Anterior cingulate cortex (tissue), 58 donors: ENCODE measurements around the gene RBBP8.
A peak's percentile ranks its signal among the peaks of the same experiment; 100 is the strongest.

Experiments used
- DNase-seq, 58 donors: peaks; one replicate each; lab custom pipeline; 2025; lab: John Stamatoyannopoulos, UW

RBBP8 gene

DNA sequence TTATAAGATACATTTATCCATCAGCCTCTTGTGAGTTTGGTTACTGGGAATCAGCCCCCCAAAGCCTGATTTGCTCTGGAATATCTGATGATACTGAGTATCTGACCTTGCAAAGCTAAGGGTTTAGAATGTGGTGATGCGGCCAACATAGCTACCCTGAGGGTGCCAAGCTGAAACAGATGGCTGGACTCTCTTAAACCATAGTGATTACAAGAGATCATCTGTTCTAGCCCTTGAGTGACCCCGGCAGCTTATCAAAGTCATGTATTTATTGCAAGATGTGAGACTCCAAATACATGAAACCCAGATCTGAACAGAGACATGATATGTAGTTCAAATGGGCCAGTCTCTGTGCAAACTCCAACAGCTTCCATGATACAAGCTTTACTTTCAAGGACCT, 124.0 kb downstream of the RBBP8 start:
- DNase-seq, result no peak

DNA sequence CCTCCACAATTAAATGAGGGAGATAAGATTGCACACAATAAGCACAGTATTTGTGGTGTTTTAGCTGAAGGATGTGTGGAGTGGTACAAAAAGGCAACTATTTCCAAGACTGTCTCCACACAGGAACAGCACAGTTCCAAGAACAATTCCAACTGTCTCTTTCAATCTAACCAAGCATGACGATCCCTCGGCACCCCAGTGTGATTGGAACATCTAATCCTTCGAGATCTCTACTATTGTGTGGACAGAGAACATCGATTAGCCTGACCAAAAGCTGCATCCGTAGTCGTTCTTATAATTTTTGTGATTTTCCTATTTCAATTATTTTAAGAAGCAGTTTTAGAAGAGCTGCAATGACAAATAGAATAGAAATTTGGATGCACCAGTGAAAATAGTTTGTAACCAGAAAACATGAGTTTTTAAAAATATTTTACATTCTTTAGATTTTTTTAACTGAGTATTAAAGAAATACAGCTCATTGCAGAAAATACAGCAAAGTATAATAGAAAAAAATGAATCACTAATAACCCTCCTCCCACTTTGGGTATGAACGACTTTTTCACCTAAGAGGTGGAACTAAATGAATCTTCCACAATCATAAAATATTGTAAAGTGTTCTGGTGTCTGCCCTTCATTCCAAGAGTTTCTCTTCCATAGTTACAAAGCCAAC, 125.8 kb downstream of the RBBP8 start:
- no peak for DNase-seq

DNA sequence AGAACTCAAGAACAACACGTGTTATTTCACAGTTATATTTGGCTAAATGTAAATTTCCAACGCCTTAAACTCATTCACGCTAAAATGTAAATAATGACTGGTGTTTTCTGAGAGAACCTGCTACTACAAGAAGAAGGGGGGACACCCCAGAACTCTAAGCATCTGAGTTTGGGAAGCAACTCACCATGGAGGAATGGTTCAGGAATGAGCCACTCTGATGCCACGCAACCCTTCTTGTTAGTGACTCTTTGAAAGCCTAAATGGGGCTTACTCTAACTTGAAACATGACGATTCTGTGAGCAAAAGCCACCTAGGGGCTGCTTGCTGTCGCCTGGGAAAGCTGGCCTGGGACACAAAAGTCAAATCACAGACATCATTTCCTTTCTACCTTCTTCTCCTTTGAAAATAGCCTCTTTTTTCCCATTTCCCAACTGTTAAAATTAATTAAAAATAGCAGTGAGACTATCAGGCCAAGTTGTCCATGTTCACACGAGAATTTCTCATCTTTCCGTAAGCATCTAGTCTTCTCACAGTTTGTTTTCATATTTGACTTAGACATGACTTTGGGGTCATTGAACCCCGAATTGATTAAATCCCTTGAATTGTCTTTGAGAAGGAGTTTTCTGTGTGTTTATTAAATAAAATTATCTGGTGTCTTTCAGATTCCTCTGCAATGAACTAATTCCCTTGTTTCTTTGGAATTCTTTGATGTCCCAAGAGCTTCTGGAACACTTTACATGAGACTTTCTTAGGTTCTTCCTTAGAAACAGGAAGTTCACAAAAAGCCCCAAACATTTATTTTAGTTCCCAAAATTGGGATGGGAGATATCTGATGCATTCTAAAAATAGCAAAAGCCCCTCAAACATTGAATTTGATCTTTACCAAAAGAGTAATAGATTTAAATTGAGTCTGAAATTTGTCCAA, 126.7 kb downstream of the RBBP8 start:
- no peak for DNase-seq

DNA sequence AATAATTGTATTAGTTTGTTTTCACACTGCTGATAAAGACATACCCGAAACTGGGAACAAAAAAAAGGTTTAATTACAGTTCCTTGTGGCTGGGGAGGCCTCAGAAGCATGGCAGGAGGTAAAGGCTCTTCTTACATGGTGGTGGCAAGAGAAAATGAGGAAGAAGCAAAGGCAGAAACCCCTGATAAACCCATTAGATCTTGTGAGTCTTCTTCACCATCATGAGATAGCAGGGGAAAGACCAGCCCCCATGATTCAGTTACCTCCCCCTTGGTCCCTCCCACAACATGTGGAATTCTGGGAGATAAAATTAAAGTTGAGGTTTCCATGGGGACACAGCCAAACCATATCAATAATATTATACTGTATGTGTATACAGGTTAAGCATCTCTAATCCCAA, 128.9 kb downstream of the RBBP8 start:
- DNase-seq, result no peak

DNA sequence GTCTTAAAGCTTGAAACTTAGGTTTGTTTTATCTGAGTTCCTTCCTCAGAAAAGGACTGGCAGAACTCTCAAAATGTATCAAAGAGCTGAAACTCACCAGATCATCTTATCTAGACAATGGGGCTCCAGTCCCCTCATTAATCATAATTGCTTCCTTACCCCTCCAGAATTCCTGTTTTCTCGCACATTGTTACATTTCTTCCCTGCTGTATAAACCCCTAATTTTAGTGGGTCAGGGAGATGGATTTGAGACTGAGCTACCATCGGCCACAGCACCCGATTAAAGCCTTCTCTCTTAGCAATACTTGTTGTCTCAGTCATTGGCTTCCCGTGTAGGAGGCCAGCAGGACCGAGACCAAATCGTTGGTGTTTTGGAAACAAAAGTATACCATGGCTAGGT, 130.4 kb downstream of the RBBP8 start:
- no peak for DNase-seq

DNA sequence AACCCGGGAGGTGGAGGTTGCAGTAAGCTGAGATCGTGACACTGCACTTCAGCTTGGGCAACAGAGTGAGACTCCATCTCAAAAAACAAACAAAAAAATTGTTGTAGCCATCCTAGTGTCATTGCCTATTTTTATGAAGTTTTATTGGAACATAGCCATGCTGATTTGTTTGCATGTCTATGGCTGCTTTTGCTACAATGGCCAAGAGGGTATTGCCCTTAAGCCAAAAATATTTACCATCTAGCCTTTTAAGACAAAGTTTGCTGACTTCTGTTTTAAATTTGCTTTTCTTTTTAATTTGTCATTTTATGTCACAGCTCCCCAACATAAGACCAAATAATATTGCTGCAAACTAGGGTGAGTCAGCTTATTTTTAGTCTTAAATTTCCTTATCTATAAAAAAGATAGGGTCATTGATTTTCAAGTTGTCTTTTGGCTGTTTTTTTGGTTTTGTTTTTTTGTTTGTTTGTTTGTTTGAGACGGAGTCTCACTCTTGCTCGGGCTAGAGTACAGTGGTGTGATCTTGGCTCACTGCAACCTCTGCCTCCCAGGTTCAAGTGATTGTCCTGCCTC, 132.2 kb downstream of the RBBP8 start:
- DNase-seq, result no peak

DNA sequence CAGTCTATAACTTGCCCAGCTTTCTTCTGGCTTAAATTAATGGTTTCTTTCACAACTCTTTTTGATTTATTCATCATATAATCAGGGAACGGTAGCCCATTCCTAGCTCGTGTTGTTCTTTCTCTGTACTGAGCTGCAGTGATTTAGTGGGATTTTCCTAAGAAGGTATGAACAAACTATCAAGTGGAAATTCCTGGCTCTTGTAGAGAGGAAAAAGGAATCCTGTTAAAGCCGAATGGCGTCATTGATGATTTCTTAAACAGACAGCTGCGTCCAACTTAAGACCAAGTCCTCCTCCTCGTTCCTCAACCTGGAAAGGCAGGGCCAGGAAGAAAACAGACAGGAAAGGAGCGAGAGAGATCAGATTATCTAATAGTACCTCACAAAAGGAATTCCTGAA, 132.9 kb downstream of the RBBP8 start:
- DNase-seq, result no peak

DNA sequence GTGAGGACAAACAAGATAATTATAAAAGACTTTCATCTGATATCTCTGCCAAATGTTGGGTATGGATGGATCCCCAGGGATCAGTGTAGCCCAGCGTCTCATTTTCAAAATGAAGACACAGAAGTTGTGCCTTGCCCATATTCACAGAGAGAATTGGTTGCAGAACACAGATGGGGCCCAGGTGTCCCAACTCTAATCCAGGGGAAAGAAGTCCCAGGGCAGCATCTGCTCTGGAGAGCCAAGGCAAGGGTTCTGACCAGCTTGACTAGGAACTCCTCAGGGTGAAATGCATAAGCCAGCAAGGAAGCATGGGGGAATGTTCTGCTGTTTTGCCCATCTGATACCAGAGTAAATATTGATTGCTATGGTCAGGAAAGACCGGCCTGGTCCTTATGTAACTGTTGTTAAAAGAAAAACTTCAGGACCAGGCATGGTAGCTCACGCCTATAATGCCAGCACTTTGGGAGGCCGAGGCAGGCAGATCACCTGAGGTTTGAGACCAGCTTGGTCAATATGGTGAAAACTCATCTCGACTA, 133.4 kb downstream of the RBBP8 start:
- DNase-seq, result no peak

DNA sequence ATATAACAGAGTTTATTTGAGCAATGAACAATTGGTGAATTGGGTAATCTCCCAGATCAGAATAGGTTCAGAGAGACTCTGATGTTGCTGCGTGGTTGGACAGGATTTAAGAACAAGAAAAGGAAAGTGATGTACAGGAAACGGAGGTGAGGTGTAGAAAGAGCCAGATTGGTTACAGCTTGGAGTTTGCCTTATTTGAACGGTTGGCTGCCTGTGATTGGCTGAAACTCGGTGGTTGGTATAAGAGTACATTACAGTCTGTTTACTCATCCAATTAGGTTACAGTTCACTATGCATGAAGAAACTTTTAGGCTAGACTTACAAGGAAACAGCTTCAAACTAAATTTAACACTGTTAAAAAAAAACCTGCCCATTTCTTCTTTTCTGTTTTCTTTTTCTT, 134.1 kb downstream of the RBBP8 start:
- no peak for DNase-seq

DNA sequence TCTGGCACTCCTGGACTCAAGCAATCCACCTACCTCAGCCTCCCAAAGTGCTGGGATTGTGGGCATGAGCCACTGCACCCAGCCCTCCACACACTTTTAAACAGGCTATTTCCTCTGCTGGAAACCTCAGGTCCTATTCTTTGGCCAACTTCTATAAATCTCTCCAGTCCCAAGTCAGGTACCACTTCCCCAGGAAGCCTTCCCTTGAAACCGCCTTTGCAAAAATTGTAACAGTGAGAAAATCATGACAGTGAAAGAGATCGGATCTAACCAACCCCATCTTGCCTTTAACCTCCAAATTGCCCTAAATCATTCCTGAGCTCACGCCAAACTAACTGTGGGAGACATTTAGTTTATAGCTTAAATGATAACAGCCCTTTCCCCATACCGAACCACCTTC, 134.9 kb downstream of the RBBP8 start:
- DNase-seq, result no peak

DNA sequence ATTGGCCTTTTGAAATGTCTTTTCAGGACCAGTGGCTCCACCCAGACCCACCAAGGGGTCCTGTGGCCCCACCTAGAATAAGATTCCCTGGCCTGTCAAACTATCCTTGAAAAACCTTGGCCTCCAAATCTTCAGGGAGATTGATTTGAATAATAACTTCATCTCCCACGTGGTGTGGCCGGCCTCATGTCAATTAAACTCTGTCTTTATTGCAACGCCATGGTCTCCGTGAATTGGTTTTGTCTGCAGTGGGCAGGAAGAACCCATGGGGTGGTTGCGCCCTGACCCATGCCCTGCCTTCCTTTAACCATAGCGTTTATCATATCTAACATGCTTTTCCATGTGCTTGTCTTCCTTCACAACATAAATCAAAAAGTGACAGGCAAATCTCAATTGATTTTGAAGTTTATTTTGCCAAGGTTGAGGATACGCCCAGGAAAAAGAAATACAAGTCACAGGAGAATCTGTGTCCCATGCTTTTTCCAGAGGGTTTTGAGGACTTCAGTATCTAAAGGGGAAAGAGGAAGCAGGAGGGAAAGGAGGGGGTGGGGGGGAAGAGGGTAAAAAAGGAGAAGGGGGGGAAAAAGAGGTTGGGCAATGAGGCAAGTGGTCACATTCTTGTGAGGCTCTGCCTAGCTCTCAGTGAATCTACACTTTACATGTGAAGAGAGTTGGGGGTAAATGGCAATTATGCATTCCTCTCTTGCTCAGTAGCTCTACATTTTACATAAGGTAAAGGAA, 135.6 kb downstream of the RBBP8 start:
- no peak for DNase-seq

DNA sequence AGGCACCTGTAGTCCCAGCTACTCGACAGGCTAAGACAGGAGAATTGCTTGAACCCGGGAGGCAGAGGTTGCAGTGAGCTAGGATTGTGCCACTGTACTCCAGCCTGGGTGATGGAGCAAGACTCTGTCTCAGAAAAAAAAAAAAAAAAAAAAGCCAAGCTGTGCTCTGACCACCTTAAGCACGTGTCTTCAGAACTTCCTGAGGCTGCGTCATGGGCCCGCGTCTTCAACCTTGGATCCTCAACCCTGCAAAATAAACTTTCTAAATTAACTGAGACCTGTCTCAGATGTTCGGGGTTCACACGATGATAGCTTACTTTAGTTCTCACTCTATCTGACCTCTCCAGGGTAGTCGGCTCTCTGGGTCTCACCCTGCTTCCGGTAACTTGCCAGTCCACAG, 136.4 kb downstream of the RBBP8 start:
- DNase-seq, result no peak

DNA sequence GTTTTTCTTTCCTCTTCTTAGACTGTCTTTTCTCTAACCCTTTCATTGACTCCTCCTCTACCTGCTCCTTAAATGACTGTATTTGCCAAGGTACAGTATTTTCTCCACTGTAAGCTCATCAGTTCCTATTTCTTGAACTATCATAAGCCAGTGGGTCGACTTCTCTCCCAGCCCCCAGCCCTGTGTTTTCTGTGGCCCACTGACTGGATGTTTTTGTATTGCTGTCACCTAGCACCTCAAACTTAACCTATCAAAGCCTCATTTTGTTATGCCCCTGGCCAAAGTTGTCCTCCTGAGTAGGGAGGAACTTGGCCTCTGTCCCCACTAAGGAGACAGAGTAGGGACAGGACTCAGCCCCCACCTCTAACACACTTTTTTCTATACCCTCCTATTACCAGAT, 136.8 kb downstream of the RBBP8 start:
- DNase-seq, result no peak

DNA sequence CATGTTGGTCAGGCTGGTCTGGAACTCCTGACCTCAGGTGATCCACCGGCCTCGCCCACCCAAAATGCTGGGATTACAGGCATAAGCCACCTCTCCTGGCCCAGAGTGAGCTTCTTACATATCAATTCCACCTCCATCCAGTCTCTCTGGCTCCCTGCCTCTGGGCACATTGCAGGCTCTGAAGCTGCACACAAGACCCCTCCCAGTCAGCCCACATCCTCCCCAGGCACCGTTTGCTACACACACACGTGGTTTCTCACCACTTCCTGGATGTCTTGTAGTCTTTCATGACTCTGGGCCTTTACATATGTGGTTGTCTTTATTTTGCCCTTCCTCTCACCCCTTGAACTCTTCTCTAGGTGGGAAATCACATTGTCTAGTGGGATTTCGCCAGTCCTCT, 138.2 kb downstream of the RBBP8 start:
- DNase-seq, result peak in 14 of 58 donors; percentile 3 to 48 (median 24)

DNA sequence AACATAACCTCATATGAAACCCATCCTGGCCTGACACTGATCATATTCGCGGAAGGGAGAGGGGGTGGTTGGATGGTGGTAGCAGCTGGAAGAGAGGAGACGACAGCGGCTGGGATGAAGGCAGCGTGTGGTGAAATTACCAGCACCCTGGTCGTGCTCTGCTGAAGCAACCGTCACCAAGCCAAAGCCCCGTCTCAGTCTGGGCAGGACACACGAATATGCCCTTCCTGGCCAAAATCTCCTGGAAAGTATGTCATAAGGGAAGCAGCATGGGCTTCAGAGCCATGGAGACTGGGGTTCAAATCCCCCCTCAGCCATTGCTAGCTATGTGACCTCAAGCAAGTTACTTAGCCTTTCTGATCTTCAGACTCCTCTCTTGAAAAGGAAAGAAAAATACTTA, 139.0 kb downstream of the RBBP8 start:
- DNase-seq, result no peak

DNA sequence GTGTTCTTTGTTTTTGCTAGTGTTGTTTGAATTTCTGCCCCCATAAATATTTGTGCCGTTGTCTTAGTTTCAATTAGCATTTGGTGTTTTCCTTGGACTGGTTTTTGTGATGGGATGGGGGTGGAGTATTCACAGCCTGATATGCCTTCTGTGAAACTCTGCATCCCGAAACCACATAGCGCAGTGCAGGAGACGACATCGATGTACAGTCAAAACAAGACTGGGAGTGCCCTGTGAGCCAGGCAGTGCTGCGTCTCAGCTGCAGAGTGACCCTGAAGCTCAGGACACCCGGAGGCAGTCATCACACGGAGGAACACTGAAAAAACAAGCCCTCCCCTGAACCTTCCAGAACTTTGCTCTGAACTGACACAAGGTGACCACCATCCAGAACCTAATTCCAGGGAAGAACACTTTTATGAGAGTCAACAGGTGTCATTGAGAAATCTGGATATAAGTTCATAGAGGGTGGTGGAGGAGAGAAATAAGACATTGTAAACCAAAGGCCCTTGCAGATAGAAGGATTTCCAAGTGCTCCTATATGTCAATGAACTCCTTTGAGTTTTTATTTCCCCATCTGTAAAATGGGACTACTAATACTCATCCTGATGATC, 141.0 kb downstream of the RBBP8 start:
- no peak for DNase-seq
